GM12878 (cell line): ENCODE results near the gene DTX1. TPM values are rescaled to one million over a fixed set of nuclear protein-coding genes. Genes with fewer than 3 reads are reported as not detected.

ENCODE experiments used
- ATAC-seq: fragments of 200-7000 bp; cut with Tn5 transposase; 3 replicates; pipeline ENCODE4 v1.9.1; 2020; ENCODE audit warnings: mild to moderate bottlenecking, moderate library complexity
- BruUV-seq: library from RNA; stranded (reverse); fragments of 400-500 nt; replicated peaks from 2 replicates; lab custom pipeline; 2021; lab: Mats Ljungman, UMichigan
- CTCF ChIA-PET: fragments of 300-600 bp; sonication (Branson Sonifier 250); formaldehyde crosslinking; extraction: SDS; loops from one replicate; lab custom pipeline; 2021; ENCODE audit warnings: inconsistent platforms; lab: Yijun Ruan, JAX
- POLR2A ChIA-PET: fragments of 350-600 bp; formaldehyde crosslinking; extraction: SDS; loops from one replicate; lab custom pipeline; 2021; ENCODE audit warnings: inconsistent platforms; lab: Charles Lee
- RAD21 ChIA-PET: fragments of 300-600 bp; sonication (Branson Sonifier 250); formaldehyde crosslinking; loops from one replicate; lab custom pipeline; 2023; ENCODE audit warnings: antibody characterized with exemption; ENCODE audit not compliant: unreplicated experiment; lab: Charles Lee
- SMC1A ChIA-PET: fragments of 300-600 bp; sonication (Branson Sonifier 250); formaldehyde crosslinking; loops from one replicate; lab custom pipeline; 2023; ENCODE audit not compliant: unreplicated experiment, uncharacterized antibody; lab: Charles Lee
- DNase-seq: peaks from one replicate; pipeline ENCODE4 v3.0.0-alpha.2; 2011; ENCODE audit warnings: low read depth, low spot score
- FAIRE-seq: peaks from 3 replicates; lab custom pipeline; 2011; peaks lifted over from hg19 to GRCh38; lab: Jason Lieb, UNC
- H2AFZ ChIP-seq: 2 replicates; pipeline ENCODE4 v1.6.0; 2011; ENCODE audit warnings: low read depth, low read length, control low read depth; ENCODE audit not compliant: control insufficient read depth
- H3K27ac ChIP-seq: 2 replicates; pipeline ENCODE4 v1.5.1; 2011; ENCODE audit warnings: control low read depth; ENCODE audit not compliant: control insufficient read depth, insufficient read depth
- H3K27me3 ChIP-seq, 2 experiments: replicated peaks in 1 of 2; 2 replicates each; pipeline versions ENCODE4 v1.6.0 to v1.6.1; 2011; ENCODE audit warnings: low read length in 1 of 2; ENCODE audit not compliant: control insufficient read depth in 2 of 2, insufficient read depth in 2 of 2
- H3K36me3 ChIP-seq, 2 experiments: 2 replicates each; pipeline ENCODE4 v1.5.1; 2011; ENCODE audit warnings: low read length in 1 of 2; ENCODE audit not compliant: control insufficient read depth in 2 of 2, insufficient read depth in 2 of 2
- H3K4me1 ChIP-seq: 2 replicates; pipeline ENCODE4 v1.6.1; 2011; ENCODE audit warnings: mild to moderate bottlenecking, low read length, moderate library complexity, mixed read lengths; ENCODE audit not compliant: control insufficient read depth, insufficient read depth
- H3K4me2 ChIP-seq: 2 replicates; pipeline ENCODE4 v1.6.0; 2011; ENCODE audit warnings: control low read depth; ENCODE audit not compliant: control insufficient read depth, insufficient read depth
- H3K4me3 ChIP-seq: fragments of 200-600 bp; sonication (generic); 2 replicates; pipeline ENCODE4 v1.5.1; 2016
- H3K79me2 ChIP-seq: 2 replicates; pipeline ENCODE4 v1.6.0; 2011; ENCODE audit warnings: low read length; ENCODE audit not compliant: control insufficient read depth, insufficient read depth
- H3K9ac ChIP-seq: 2 replicates; pipeline ENCODE4 v1.8.0; 2011; ENCODE audit warnings: low read length, control low read depth, mixed read lengths; ENCODE audit not compliant: control insufficient read depth, insufficient read depth
- H3K9me3 ChIP-seq: replicated peaks from 3 replicates; pipeline ENCODE4 v1.5.1; 2011; ENCODE audit warnings: mild to moderate bottlenecking, low read length; ENCODE audit not compliant: control insufficient read depth, insufficient read depth
- H4K20me1 ChIP-seq: 2 replicates; pipeline ENCODE4 v1.6.0; 2011; ENCODE audit not compliant: control insufficient read depth, insufficient read depth
- E4F1 ChIP-seq: fragments of 450-650 bp; IDR thresholded peaks from 2 replicates; pipeline ENCODE4 v1.6.1; 2018; ENCODE audit warnings: borderline replicate concordance, mild to moderate bottlenecking; ENCODE audit not compliant: partially characterized antibody
- FOXM1 ChIP-seq: IDR thresholded peaks from 2 replicates; pipeline ENCODE4 v1.6.1; 2012; ENCODE audit warnings: low read depth, mild to moderate bottlenecking, inconsistent platforms, low read length, moderate library complexity
- GATAD2B ChIP-seq: fragments of 450-650 bp; conservative IDR thresholded peaks from 2 replicates; pipeline ENCODE4 v1.6.1; 2017; ENCODE audit warnings: low read depth, mild to moderate bottlenecking, moderate library complexity
- HDAC2 ChIP-seq: fragments of 200-600 bp; sonication (generic); IDR thresholded peaks from 2 replicates; pipeline ENCODE4 v1.6.1; 2017
- JUND ChIP-seq: IDR thresholded peaks from 2 replicates; pipeline ENCODE4 v1.6.1; 2012; ENCODE audit warnings: low read depth, mild to moderate bottlenecking, low read length, improper control_type of control experiment, moderate library complexity
- REST ChIP-seq: IDR thresholded peaks from 2 replicates; pipeline ENCODE4 v1.6.1; 2012; ENCODE audit warnings: mild to moderate bottlenecking, low read depth, low read length
- RUNX3 ChIP-seq: IDR thresholded peaks from 2 replicates; pipeline ENCODE4 v1.6.1; 2012; ENCODE audit warnings: low read length, inconsistent platforms
- USF1 ChIP-seq: IDR thresholded peaks from 2 replicates; pipeline ENCODE4 v1.6.1; 2011; ENCODE audit warnings: borderline replicate concordance, low read depth, mild to moderate bottlenecking, moderate library complexity, mixed read lengths, low read length; ENCODE audit not compliant: insufficient read depth; ENCODE audit errors: extremely low read length
- USF2 ChIP-seq: IDR thresholded peaks from 2 replicates; pipeline ENCODE4 v1.6.1; 2011; ENCODE audit warnings: low read depth, low read length, improper control_type of control experiment, borderline replicate concordance
- YBX1 ChIP-seq: fragments of 450-650 bp; IDR thresholded peaks from 2 replicates; pipeline ENCODE4 v1.6.1; 2016; ENCODE audit warnings: antibody characterized with exemption
- ZNF592 ChIP-seq: fragments of 450-650 bp; IDR thresholded peaks from 2 replicates; pipeline ENCODE4 v1.6.1; 2017; ENCODE audit warnings: mild to moderate bottlenecking, moderate library complexity
- ZZZ3 ChIP-seq: IDR thresholded peaks from 2 replicates; pipeline ENCODE4 v1.6.1; 2011; ENCODE audit warnings: low read depth; ENCODE audit not compliant: control insufficient read depth, insufficient read length
- WGBS: methylation state at CpG from one replicate; pipeline ENCODE4 v1.1.6; 2016; ENCODE audit warnings: low lambda C conversion rate; ENCODE audit not compliant: insufficient replicate concordance, insufficient coverage; ENCODE audit errors: missing lambda C conversion rate; 5-methylcytosine and 5-hydroxymethylcytosine counted together
- in situ Hi-C: fragments of 300-500 bp; cut with MboI; formaldehyde crosslinking; loops from 9 replicates; pipeline ENCODE4 v1.14.3; 2018; ENCODE audit warnings: mixed read lengths
- intact Hi-C: fragments of 100-400 bp; cut with micrococcal nuclease; formaldehyde crosslinking; loops from one replicate; pipeline ENCODE4 v1.14.2; 2022; ENCODE audit not compliant: unreplicated experiment
- polyA plus RNA-seq, 11 experiments: library from polyadenylated mRNA; depleted of rRNA in 4 of 11; unstranded in 6 of 11; stranded (reverse) in 5 of 11; fragments of >200 nt; fragmentation: Nextera tagmentation in 4 of 11; fragmentation: Illumina TruSeq in 1 of 11; extraction: Ambion mirVana in 4 of 11; extraction: Trizol in 1 of 11; gene quantifications; 1 replicate in 1 of 11; 2 replicates in 10 of 11; pipeline versions ENCODE4 v1.2.1 to v1.2.3, GENCODE V29; 2011 to 2016; ENCODE audit warnings: inconsistent platforms in 2 of 11, missing spikeins in 2 of 11, low read depth in 1 of 11
- total RNA-seq, 4 experiments: library from RNA; depleted of rRNA in 3 of 4; stranded (reverse); fragments of >200 nt in 3 of 4; fragmentation: Illumina TruSeq in 1 of 4; extraction: Trizol in 1 of 4; gene quantifications; 2 replicates each; pipeline versions ENCODE4 v1.2.1 to v1.2.3, GENCODE V29; 2013 to 2021

DTX1 gene
- total and polyA plus RNA-seq, 10 of the 15 experiments (the other 5 are each of a cell fraction or from before 2014, with no cell fraction given): 0.09 to 2.8 (median 0.66) TPM

GRCh38 chr12:113144806-113145205, 88.3 kb downstream of the DTX1 start:
- DNase-seq (no peak), FAIRE-seq (no peak), ATAC-seq (no peak)
- intact Hi-C loops (no loop called here), in situ Hi-C loops (no loop called here)
- POLR2A ChIA-PET: no interaction called here
- SMC1A ChIA-PET: interaction anchor here (1.2 kb wide), 1 partner anchor 9 kb away, joined by 4 read pairs; no protein-coding TSS in a partner anchor
- WGBS: 32% methylated on average over 5 of the region's 5 CpGs
- no peak overlapping the region for H3K4me2 ChIP-seq
- no peaks in the 10 kb centered on the region for H4K20me1 ChIP-seq
- H2AFZ ChIP-seq: no peak overlapping the region
- H3K27ac ChIP-seq: no peak overlapping the region
- CTCF ChIA-PET: interaction anchor here (0.6 to 1.0 kb wide), 2 partner anchors 8 to 46 kb away, joined by 3 read pairs; no protein-coding TSS in a partner anchor
- H3K9ac ChIP-seq: no peak overlapping the region
- RAD21 ChIA-PET: interaction anchor here (1.2 kb wide), 1 partner anchor 30 kb away, joined by 3 read pairs; no protein-coding TSS in a partner anchor
- no peaks in the 10 kb centered on the region for H3K9me3 ChIP-seq
- no peaks in the 10 kb centered on the region for H3K79me2 ChIP-seq
- BruUV-seq: no TSS peak
- H3K4me1 ChIP-seq: no peaks in the 10 kb centered on the region; the same call in 1 of the 2 replicates
- no peaks in the 10 kb centered on the region for H3K36me3 ChIP-seq
- H3K4me3 ChIP-seq: no peak overlapping the region
- no peaks in the 10 kb centered on the region for H3K27me3 ChIP-seq
- no peak for TF ChIP-seq USF1
- no peak for TF ChIP-seq REST
- TF ChIP-seq ZZZ3: no peak
- TF ChIP-seq JUND: no peak
- TF ChIP-seq HDAC2: no peak
- TF ChIP-seq YBX1: no peak
- no peak for TF ChIP-seq USF2
- TF ChIP-seq E4F1: no peak
- no peak for TF ChIP-seq GATAD2B
- no peak for TF ChIP-seq FOXM1
- TF ChIP-seq RUNX3: no peak
- no peak for TF ChIP-seq ZNF592
